Measurements from ENCODE around the gene POC5. TPM values are rescaled to one million over a fixed set of nuclear protein-coding genes. Genes with fewer than 3 reads are reported as not detected.
"Not testable (repeated sequence)": the region's sequence is repeated elsewhere in the genome, so short reads cannot be mapped to it uniquely, and the experiment has no call there.

POC5 gene
- total RNA-seq, 3 donors from 2014 or later (not counting 1 experiment from before 2014, with no cell fraction given): 12.4 to 16.6 (median 12.5) TPM

DNA sequence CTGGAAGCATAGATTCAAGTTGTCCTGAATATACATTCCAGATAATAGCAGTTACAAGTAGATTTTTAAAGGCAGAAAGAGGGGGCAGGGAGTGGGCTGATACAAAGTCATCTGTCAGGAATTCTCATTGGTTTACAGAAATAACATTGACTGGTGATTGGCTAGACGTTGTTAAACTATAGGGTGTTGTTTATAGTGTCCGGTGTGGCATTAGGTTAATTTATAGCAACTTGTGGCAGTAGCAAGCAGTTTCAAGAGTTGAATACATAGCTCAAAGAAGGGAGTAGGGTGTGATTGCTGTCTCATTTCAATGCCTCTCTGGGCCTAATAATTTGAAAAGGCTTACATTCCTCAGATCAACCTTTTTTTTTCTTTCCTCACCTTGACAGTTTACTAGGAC, 10.7 kb upstream of the POC5 start:
- no peaks in the 10 kb centered on the region for H3K4me1 ChIP-seq (ENCODE audit: control insufficient read depth, insufficient read depth, low read length)
- TF ChIP-seq, protein P1, sequence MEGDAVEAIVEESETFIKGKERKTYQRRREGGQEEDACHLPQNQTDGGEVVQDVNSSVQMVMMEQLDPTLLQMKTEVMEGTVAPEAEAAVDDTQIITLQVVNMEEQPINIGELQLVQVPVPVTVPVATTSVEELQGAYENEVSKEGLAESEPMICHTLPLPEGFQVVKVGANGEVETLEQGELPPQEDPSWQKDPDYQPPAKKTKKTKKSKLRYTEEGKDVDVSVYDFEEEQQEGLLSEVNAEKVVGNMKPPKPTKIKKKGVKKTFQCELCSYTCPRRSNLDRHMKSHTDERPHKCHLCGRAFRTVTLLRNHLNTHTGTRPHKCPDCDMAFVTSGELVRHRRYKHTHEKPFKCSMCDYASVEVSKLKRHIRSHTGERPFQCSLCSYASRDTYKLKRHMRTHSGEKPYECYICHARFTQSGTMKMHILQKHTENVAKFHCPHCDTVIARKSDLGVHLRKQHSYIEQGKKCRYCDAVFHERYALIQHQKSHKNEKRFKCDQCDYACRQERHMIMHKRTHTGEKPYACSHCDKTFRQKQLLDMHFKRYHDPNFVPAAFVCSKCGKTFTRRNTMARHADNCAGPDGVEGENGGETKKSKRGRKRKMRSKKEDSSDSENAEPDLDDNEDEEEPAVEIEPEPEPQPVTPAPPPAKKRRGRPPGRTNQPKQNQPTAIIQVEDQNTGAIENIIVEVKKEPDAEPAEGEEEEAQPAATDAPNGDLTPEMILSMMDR (IDR thresholded peaks at IDR 0.05): no peak
- DNase-seq (no peak), ATAC-seq (no peak)
- H3K9me3 ChIP-seq (ENCODE audit: control insufficient read depth, insufficient read depth, low read length): no peaks in the 10 kb centered on the region
- Mint-ChIP-seq H3K4me1 (no peaks in the 10 kb centered on the region), H3K9me3 (peaks cover 0 to 2% of the 10 kb centered on the region in 2 donors), H3K27ac (no peak overlapping the region), H3K36me3 (no peaks in the 10 kb centered on the region), H3K27me3 (ENCODE audit: low read depth in 2 of 2) (peaks cover 12 to 43% of the 10 kb centered on the region in 2 donors), H3K4me3 (no peak overlapping the region)
- 86% methylated on average over 2 of the region's 2 CpGs for WGBS (ENCODE audit: insufficient coverage)
- no peak overlapping the region for H3K4me3 ChIP-seq (ENCODE audit: low read length)
- H3K36me3 ChIP-seq (ENCODE audit: control insufficient read depth, insufficient read depth, low read length): no peaks in the 10 kb centered on the region
- no peaks in the 10 kb centered on the region for H3K27me3 ChIP-seq (ENCODE audit: control insufficient read depth, insufficient read depth, low read length)
- no peak overlapping the region for H3K27ac ChIP-seq (ENCODE audit: low read length)
- intact Hi-C loops (cut with micrococcal nuclease): no loop called here

DNA sequence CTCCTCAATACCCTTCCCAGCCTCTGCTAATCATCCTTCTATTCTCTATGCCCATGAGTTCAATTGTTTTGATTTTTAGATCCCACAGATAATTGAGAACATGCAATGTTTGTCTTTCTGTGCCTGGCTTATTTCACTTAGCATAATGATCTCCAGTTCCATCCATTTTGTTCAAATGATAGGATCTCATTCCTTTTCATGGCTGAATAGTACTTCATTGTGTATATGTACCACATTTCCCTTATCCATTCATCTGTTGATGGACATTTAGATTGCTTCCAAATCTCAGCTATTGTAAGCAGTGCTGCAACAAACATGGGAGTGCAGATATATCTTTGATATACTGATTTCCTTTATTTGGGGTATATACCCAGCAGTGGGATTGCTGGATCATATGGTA, 9.0 kb upstream of the POC5 start:
- H3K4me3 ChIP-seq (ENCODE audit: low read length); intact Hi-C loops (cut with micrococcal nuclease); H3K27ac Mint-ChIP-seq; H3K9me3 ChIP-seq (ENCODE audit: control insufficient read depth, insufficient read depth, low read length); H3K27me3 ChIP-seq (ENCODE audit: control insufficient read depth, insufficient read depth, low read length); H3K27ac ChIP-seq (ENCODE audit: low read length); H3K36me3 ChIP-seq (ENCODE audit: control insufficient read depth, insufficient read depth, low read length); H3K9me3 Mint-ChIP-seq; H3K36me3 Mint-ChIP-seq; H3K4me1 Mint-ChIP-seq; H3K4me3 Mint-ChIP-seq; ATAC-seq; H3K4me1 ChIP-seq (ENCODE audit: control insufficient read depth, insufficient read depth, low read length); DNase-seq: not testable (repeated sequence)
- peaks cover 14 to 43% of the 10 kb centered on the region in 2 donors for H3K27me3 Mint-ChIP-seq (ENCODE audit: low read depth in 2 of 2)

DNA sequence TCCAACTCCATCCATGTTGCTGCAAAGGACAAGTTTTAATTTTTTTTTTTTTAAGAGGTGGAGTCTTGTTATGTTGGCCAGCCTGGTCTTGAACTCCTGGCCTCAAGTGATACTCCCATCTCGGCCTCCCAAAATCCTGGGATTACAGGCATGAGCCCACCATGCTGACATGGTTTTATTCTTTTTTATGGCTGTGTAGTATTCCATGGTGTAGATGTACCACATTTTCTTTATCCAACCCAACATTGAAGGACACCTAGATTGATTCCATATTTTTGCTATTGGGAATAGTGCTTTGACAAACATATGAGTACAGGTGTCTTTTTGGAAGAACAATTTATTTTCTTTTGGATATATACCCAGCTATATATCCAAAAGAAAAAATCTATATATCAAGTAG, 6.1 kb upstream of the POC5 start:
- no peak overlapping the region for H3K4me3 ChIP-seq (ENCODE audit: low read length)
- intact Hi-C loops (cut with micrococcal nuclease): no loop called here
- no peaks in the 10 kb centered on the region for H3K27me3 ChIP-seq (ENCODE audit: control insufficient read depth, insufficient read depth, low read length)
- H3K36me3 Mint-ChIP-seq: no peaks in the 10 kb centered on the region
- no peaks in the 10 kb centered on the region for H3K9me3 ChIP-seq (ENCODE audit: control insufficient read depth, insufficient read depth, low read length)
- H3K27me3 Mint-ChIP-seq (ENCODE audit: low read depth in 2 of 2): peaks cover 20 to 31% of the 10 kb centered on the region in 2 donors
- TF ChIP-seq, protein P1 (IDR thresholded peaks at IDR 0.05): no peak
- no peak overlapping the region for H3K4me3 Mint-ChIP-seq
- ATAC-seq: no peak
- WGBS (ENCODE audit: insufficient coverage): 82% methylated on average over 1 of the region's 1 CpG
- H3K27ac ChIP-seq (ENCODE audit: low read length): no peak overlapping the region
- no peaks in the 10 kb centered on the region for H3K4me1 ChIP-seq (ENCODE audit: control insufficient read depth, insufficient read depth, low read length)
- no peak for DNase-seq
- H3K4me1 Mint-ChIP-seq: no peaks in the 10 kb centered on the region
- peaks cover 0 to 2% of the 10 kb centered on the region in 2 donors for H3K9me3 Mint-ChIP-seq
- no peak overlapping the region for H3K27ac Mint-ChIP-seq
- no peaks in the 10 kb centered on the region for H3K36me3 ChIP-seq (ENCODE audit: control insufficient read depth, insufficient read depth, low read length)

DNA sequence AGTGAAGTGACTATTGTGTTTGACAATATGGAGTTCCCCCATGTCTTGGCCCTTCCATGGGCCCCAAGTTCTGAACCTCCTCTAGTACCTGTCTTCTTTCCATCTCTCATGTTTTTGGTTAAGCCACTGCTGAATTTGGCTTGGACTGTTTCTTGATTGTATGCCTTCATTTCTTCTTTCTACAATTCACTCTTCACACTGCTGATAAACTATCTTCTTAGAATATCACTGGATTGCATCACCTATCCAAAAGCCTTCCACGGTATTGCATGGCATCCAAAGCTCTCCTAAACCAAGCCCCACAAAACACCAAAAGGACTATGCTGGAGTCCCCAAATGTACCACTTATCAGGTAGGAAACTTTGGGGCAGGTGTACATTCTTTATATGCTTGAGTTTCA, 4.3 kb upstream of the POC5 start:
- Mint-ChIP-seq H3K27me3 (ENCODE audit: low read depth in 2 of 2) (peaks cover 13 to 16% of the 10 kb centered on the region in 2 donors), H3K9me3 (peaks cover 0 to 2% of the 10 kb centered on the region in 2 donors), H3K4me1 (peaks cover 1 to 9% of the 10 kb centered on the region in 2 donors), H3K27ac (no peak overlapping the region), H3K36me3 (no peaks in the 10 kb centered on the region), H3K4me3 (no peak overlapping the region)
- intact Hi-C loops (cut with micrococcal nuclease): no loop called here
- H3K36me3 ChIP-seq (ENCODE audit: control insufficient read depth, insufficient read depth, low read length): no peaks in the 10 kb centered on the region
- no peak overlapping the region for H3K4me3 ChIP-seq (ENCODE audit: low read length)
- H3K9me3 ChIP-seq (ENCODE audit: control insufficient read depth, insufficient read depth, low read length): no peaks in the 10 kb centered on the region
- DNase-seq (no peak), ATAC-seq (no peak)
- H3K27ac ChIP-seq (ENCODE audit: low read length): no peak overlapping the region
- H3K4me1 ChIP-seq (ENCODE audit: control insufficient read depth, insufficient read depth, low read length): peaks cover 9% of the 10 kb centered on the region
- H3K27me3 ChIP-seq (ENCODE audit: control insufficient read depth, insufficient read depth, low read length): no peaks in the 10 kb centered on the region
- 100% methylated on average over 1 of the region's 1 CpG for WGBS (ENCODE audit: insufficient coverage)
- TF ChIP-seq, protein P1 (IDR thresholded peaks at IDR 0.05): no peak

Data from natural killer cell (primary cell).